WTC11 (cell line): ENCODE results near the gene STX5. TPM values are rescaled to one million over a fixed set of nuclear protein-coding genes. Genes with fewer than 3 reads are reported as not detected.

Experiments
- ATAC-seq: fragments of 200-7000 bp; cut with Tn5 transposase; 2 replicates; pipeline ENCODE4 v1.10.0; 2021; ENCODE audit warnings: mild to moderate bottlenecking, moderate library complexity
- CTCF ChIA-PET: fragments of 300-600 bp; sonication (Branson Sonifier 250); formaldehyde crosslinking; loops from one replicate; lab custom pipeline; 2021; ENCODE audit warnings: antibody characterized with exemption; lab: Charles Lee
- POLR2A ChIA-PET: fragments of 350-600 bp; sonication (Branson Sonifier 250); formaldehyde crosslinking; loops from one replicate; lab custom pipeline; 2021; ENCODE audit warnings: antibody characterized with exemption; lab: Charles Lee
- DNase-seq: peaks from one replicate; pipeline ENCODE4 v3.0.0; 2021; ENCODE audit warnings: low spot score
- H3K27ac Mint-ChIP-seq: 2 replicates; pipeline ENCODE4 v1.8.0; 2021; ENCODE audit warnings: mixed read lengths
- H3K27me3 Mint-ChIP-seq: 2 replicates; pipeline ENCODE4 v1.8.0; 2021; ENCODE audit warnings: low read depth, mild to moderate bottlenecking, moderate library complexity, mixed read lengths
- H3K36me3 Mint-ChIP-seq: 2 replicates; pipeline ENCODE4 v1.8.0; 2021; ENCODE audit warnings: mixed read lengths
- H3K4me1 Mint-ChIP-seq: 2 replicates; pipeline ENCODE4 v1.8.0; 2022; ENCODE audit warnings: mixed read lengths
- H3K4me3 Mint-ChIP-seq: 2 replicates; pipeline ENCODE4 v1.8.0; 2021; ENCODE audit warnings: mild to moderate bottlenecking, moderate library complexity, mixed read lengths
- H3K9me3 Mint-ChIP-seq: 2 replicates; pipeline ENCODE4 v1.8.0; 2021; ENCODE audit warnings: mixed read lengths
- ATF3 ChIP-seq: sonication (generic); formaldehyde crosslinking; conservative IDR thresholded peaks from 2 replicates; pipeline ENCODE4 v1.8.1; 2022; ENCODE audit warnings: mild to moderate bottlenecking, missing genetic modification reagents
- CDX4 ChIP-seq: fragments of 250-450 bp; sonication (Bioruptor Pico); IDR thresholded peaks from 2 replicates; pipeline ENCODE4 v1.9.0; 2021; ENCODE audit warnings: moderate library complexity, mild to moderate bottlenecking, inconsistent platforms, borderline replicate concordance
- CREM ChIP-seq: sonication (generic); formaldehyde crosslinking; IDR thresholded peaks from 2 replicates; pipeline ENCODE4 v1.8.1; 2022; ENCODE audit warnings: mild to moderate bottlenecking, missing genetic modification reagents, moderate library complexity
- CTCF ChIP-seq: fragments of 200-600 bp; IDR thresholded peaks from 2 replicates; pipeline ENCODE4 v1.8.0; 2022; ENCODE audit warnings: antibody characterized with exemption
- E2F1 ChIP-seq: sonication (generic); formaldehyde crosslinking; IDR thresholded peaks from 2 replicates; pipeline ENCODE4 v1.8.0; 2022; ENCODE audit warnings: mild to moderate bottlenecking, missing genetic modification reagents
- E2F5 ChIP-seq: sonication (generic); formaldehyde crosslinking; IDR thresholded peaks from 2 replicates; pipeline ENCODE4 v1.8.1; 2022; ENCODE audit warnings: mild to moderate bottlenecking, moderate library complexity, missing genetic modification reagents
- ERG ChIP-seq: fragments of 250-450 bp; sonication (Bioruptor Pico); IDR thresholded peaks from 2 replicates; pipeline ENCODE4 v1.8.0; 2021; ENCODE audit warnings: mild to moderate bottlenecking
- JUN ChIP-seq: sonication (generic); formaldehyde crosslinking; IDR thresholded peaks from 2 replicates; pipeline ENCODE4 v1.8.0; 2023; ENCODE audit warnings: mild to moderate bottlenecking, missing genetic modification reagents
- MYBL2 ChIP-seq: sonication (generic); formaldehyde crosslinking; IDR thresholded peaks from 2 replicates; pipeline ENCODE4 v1.8.1; 2023; ENCODE audit warnings: mild to moderate bottlenecking, moderate library complexity, missing genetic modification reagents
- NFYB ChIP-seq: sonication (generic); formaldehyde crosslinking; conservative IDR thresholded peaks from 2 replicates; pipeline ENCODE4 v1.8.0; 2022; ENCODE audit warnings: low read depth, missing genetic modification reagents
- NR3C1 ChIP-seq: sonication (generic); formaldehyde crosslinking; conservative IDR thresholded peaks from 2 replicates; pipeline ENCODE4 v1.8.1; 2023; ENCODE audit warnings: low read depth, mild to moderate bottlenecking, missing genetic modification reagents
- PRDM15 ChIP-seq: sonication (generic); formaldehyde crosslinking; IDR thresholded peaks from 2 replicates; pipeline ENCODE4 v1.8.0; 2022; ENCODE audit warnings: missing genetic modification reagents
- PRRX2 ChIP-seq: fragments of 250-450 bp; sonication (Bioruptor Pico); IDR thresholded peaks from 2 replicates; pipeline ENCODE4 v1.8.0; 2021; ENCODE audit warnings: mild to moderate bottlenecking
- SP1 ChIP-seq: sonication (generic); formaldehyde crosslinking; conservative IDR thresholded peaks from 2 replicates; pipeline ENCODE4 v1.8.1; 2022; ENCODE audit warnings: missing genetic modification reagents
- ZBTB43 ChIP-seq: sonication (generic); formaldehyde crosslinking; IDR thresholded peaks from 2 replicates; pipeline ENCODE4 v1.8.1; 2023; ENCODE audit warnings: mild to moderate bottlenecking, missing genetic modification reagents
- ZNF263 ChIP-seq: sonication (generic); formaldehyde crosslinking; IDR thresholded peaks from 2 replicates; pipeline ENCODE4 v1.8.1; 2022; ENCODE audit warnings: low read depth, mild to moderate bottlenecking, moderate library complexity, missing genetic modification reagents
- ZNF416 ChIP-seq: fragments of 250-450 bp; sonication (Bioruptor Pico); IDR thresholded peaks from 2 replicates; pipeline ENCODE4 v1.9.0; 2021; ENCODE audit warnings: mild to moderate bottlenecking, inconsistent platforms
- ZNF532 ChIP-seq: fragments of 250-450 bp; sonication (Bioruptor Pico); IDR thresholded peaks from 2 replicates; pipeline ENCODE4 v1.9.0; 2021; ENCODE audit warnings: mild to moderate bottlenecking, borderline replicate concordance
- total RNA-seq: library from RNA; stranded (reverse); gene quantifications from 3 replicates; pipeline ENCODE4 v1.2.3, GENCODE V29; 2021

The STX5 gene
- total RNA-seq, 1 experiment from 2014 or later, result 30.2 TPM

GRCh38 chr11:62805076-62805892, 26.6 kb downstream of the STX5 start, which contains the start of gene NXF1 (continued):
- no peak for TF ChIP-seq PRDM15
- peak; percentile 87 for TF ChIP-seq E2F5 (CRISPR knock-in tag)
- TF ChIP-seq E2F1, result peak; percentile 62; the same call in 1 of the 2 replicates
- peak; percentile 95 for TF ChIP-seq ZNF416 (CRISPR knock-in tag)
- TF ChIP-seq CDX4 (CRISPR knock-in tag), result no peak

- Mint-ChIP-seq H3K36me3 (peaks cover 29% of the 10 kb centered on the region), H3K4me3 (peak overlapping the region; percentile 98), H3K9me3 (no peaks in the 10 kb centered on the region), H3K27me3 (no peaks in the 10 kb centered on the region), H3K4me1 (peaks cover 22% of the 10 kb centered on the region), H3K27ac (peak overlapping the region; percentile 92)
- CTCF ChIA-PET, result no interaction called here
- ATAC-seq (no peak), DNase-seq (no peak)
- POLR2A ChIA-PET, result interaction anchor here (1.0 kb wide), 1 partner anchor 28 kb away, joined by 3 read pairs; the partner anchor contains the start of gene STX5
- no peak for TF ChIP-seq JUN (CRISPR knock-in tag)
- no peak for TF ChIP-seq PRRX2 (CRISPR knock-in tag)
- TF ChIP-seq CREM (CRISPR knock-in tag), result no peak
- no peak for TF ChIP-seq SP1 (CRISPR knock-in tag)
- TF ChIP-seq CTCF, result no peak
- TF ChIP-seq ZBTB43 (CRISPR knock-in tag), result no peak
- TF ChIP-seq ZNF263, result no peak
- no peak for TF ChIP-seq NFYB (CRISPR knock-in tag)
- no peak for TF ChIP-seq NR3C1 (CRISPR knock-in tag)
- TF ChIP-seq ZNF532 (CRISPR knock-in tag), result no peak
- TF ChIP-seq ERG, result no peak
- no peak for TF ChIP-seq MYBL2 (CRISPR knock-in tag)
- no peak for TF ChIP-seq ATF3 (CRISPR knock-in tag)
These were observed 27.4 kb downstream of the STX5 start for GRCh38 chr11:62804310-62805075.
